Measurements from ENCODE around the gene C10orf90. TPM values are rescaled to one million over a fixed set of nuclear protein-coding genes. Genes with fewer than 3 reads are reported as not detected.

C10orf90 gene
- 0.40 TPM for polyA plus RNA-seq (2013, experiment 1 of 2; ENCODE audit: insufficient read length)
- polyA plus RNA-seq (2013, experiment 2 of 2; ENCODE audit: insufficient read length): 0.30 TPM

DNA sequence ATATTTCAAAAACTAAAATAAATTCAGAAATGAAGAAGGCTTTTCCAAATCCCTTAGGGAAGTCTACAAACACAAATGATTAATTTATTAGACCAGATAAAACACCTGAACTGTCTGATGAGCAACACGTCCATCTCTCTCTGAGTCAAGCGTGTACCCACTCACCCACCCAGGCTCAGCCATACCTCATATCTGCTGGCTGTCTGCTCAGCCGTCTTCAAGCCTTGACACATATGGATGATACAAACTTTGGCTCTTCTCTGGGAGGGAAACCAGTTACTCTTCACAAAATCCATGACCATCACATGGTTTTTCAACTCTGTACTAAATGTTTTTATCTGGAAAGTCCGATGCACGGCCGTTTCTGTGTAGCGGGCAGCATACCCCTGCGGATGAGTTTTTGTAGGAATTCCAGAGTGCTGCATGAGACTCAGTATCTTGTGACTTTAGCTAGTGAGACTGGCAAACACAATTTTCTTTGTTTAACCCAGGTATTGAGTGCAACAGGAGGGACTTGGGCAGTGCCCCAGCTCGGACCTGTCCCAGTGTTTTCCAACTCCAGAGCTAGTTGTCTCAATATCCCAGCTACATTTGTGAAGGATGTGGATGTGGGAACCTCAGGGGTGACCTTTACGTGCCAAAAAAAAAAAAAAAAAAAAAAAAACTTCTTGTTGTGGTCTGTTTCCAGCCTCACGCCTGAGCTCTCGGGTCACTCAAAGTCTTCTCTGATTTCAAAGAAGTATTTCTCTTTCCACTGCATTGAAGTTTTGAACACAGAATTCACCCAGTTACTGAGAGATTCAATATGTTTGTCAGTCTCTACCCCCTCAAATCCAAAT, at the start of gene C10orf90:
C10orf90 (minus strand) TSS at position 638 of the 839 bp plus-strand sequence; CDS start at position 425, 213 bp downstream.
- no peak for DNase-seq

- DNase-seq: no peak
These were observed 45.9 kb upstream of the C10orf90 start for GRCh38 chr10:126716366-126716765.

DNA sequence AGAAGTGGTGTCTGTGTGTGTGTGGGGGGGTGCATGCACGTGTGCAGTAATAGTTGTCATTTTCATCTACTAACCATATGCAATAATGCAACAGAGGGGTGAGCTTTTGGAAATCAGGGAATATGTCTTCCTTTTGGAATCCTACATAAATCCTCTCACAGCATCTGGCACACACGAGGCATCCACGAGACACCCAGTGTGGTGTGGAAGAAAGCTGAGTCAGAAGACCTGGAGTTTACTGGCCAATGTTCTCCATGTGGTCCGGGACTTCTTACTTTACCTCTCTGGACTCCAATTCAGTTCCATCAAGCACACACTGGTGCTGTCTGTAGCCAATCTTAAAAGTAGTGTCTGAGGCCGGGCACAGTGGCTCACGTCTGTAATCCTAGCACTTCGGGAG, 43.1 kb upstream of the C10orf90 start:
- no peak for DNase-seq

GRCh38 chr10:126712681-126713080, 42.2 kb upstream of the C10orf90 start:
- DNase-seq: no peak

- DNase-seq: no peak
These were observed 35.6 kb upstream of the C10orf90 start for GRCh38 chr10:126705951-126706565.

- no peak for DNase-seq
These were observed 34.6 kb upstream of the C10orf90 start for GRCh38 chr10:126705131-126705530.

DNA sequence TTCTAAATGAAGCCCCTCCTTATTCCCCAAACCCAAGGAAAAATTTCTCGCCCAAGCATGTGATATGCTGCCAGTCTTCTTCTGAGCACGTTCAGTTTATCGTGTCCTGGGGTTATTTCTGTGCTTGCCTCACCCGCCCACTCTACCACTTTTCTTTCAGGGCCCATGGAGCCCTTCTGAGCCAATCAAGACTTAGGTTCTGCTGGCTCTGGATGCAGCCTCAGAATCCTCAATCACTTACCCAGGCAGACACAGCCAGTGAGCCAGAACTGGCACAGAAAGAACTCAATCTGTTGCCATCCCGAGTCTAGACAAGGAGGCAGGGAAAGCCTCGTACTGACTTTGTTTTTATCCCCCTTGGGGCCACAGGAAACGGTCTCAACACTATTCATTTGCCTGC, 34.2 kb upstream of the C10orf90 start:
- DNase-seq: no peak

- peak; percentile 20 for DNase-seq
These were observed 31.7 kb upstream of the C10orf90 start for GRCh38 chr10:126702181-126702580.

GRCh38 chr10:126701526-126701925, 31.0 kb upstream of the C10orf90 start:
- DNase-seq: no peak

DNA sequence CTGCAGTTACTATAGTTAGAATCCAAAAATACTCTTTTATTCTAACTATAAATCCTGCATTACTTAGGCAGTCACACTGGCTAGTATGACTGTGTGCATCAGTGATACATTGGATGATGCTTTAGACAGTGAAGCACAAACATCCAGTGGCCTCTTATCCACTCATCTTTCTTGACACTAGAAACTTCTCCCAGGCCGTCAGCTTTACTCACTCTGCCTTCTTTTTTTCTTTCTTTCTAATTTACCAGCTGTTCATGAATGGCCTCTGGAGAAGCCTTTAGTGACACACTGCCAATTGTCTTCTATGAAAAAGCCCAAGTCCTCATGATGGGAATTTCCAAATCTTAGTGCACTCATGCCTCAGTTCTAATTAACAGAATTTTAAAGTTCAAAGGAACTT, 26.2 kb upstream of the C10orf90 start:
- DNase-seq: no peak

DNA sequence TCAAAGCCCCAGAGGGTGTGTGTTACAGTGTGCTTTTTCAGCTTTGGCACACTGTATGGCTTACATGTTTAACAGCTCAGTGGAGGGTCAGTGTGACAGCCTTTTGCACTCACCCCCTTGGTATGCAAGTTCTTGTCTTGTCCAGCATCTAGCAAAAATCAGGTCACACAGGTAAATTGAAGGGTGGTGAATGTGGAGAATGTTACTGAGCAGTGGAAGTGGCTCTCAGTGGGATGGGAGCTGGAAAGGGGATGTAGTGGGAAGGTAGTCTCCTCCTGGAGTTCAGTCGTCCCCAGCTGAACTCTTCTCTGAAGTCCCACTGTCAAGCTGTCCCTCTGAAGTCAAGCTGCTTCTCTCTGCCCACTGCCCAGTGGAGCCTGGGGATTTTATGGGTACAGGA, 21.0 kb upstream of the C10orf90 start:
- DNase-seq: no peak

- DNase-seq: no peak
These were observed 20.0 kb upstream of the C10orf90 start for GRCh38 chr10:126690534-126690933.

- no peak for DNase-seq
These were observed 19.0 kb upstream of the C10orf90 start for GRCh38 chr10:126689461-126689994.

GRCh38 chr10:126687121-126687606, 16.7 kb upstream of the C10orf90 start:
- no peak for DNase-seq

- no peak for DNase-seq
These were observed 16.2 kb upstream of the C10orf90 start for GRCh38 chr10:126686719-126687118.

GRCh38 chr10:126686268-126686667, 15.8 kb upstream of the C10orf90 start:
- no peak for DNase-seq

GRCh38 chr10:126685756-126686155, 15.3 kb upstream of the C10orf90 start:
- DNase-seq: no peak

DNA sequence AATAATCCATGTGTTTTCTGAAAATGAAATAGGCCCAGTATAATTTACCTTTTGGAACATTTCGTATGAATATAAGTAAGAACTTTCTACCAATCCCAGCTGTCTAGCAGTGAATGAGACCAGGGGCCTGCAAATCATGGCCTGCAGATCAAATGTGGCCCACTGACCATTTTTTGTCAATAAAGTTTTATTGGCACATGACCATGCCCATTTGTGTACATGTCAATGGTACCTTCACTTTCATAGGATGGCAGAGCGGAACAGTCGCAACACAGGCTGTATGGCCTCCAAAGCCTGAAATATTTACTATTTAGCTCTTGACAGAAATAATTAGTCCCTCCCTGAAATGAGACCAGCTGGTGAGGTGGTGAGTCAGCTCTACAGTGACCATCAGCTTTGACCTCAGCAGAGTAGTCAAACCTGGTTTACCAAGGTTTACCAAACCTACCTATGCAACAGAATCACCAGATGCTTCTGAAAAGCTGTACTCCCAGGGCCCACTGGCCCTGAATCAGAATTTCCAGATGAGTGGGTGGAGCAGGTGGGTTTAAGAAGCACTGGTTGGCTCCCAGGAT, 13.8 kb upstream of the C10orf90 start:
- no peak for DNase-seq

DNA sequence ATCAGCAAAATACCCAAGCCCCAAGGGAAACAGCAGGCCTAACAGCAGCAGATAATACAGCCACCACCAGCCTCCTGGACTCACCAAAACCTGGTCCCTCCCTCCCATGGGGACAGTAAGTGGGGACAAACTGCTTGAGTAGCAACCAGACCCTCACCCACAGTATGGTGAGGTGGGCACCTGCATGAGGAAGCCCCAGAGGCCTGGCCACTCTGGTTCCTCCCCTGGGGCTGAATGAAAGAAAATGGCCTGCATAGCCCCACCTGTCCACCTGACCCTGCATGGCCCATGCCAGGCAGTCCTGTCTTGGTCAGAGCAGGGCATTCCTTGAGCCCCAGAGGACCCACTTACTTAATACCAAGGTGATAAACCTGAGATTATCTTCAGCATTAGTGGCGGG, 13.0 kb upstream of the C10orf90 start:
- no peak for DNase-seq

DNA sequence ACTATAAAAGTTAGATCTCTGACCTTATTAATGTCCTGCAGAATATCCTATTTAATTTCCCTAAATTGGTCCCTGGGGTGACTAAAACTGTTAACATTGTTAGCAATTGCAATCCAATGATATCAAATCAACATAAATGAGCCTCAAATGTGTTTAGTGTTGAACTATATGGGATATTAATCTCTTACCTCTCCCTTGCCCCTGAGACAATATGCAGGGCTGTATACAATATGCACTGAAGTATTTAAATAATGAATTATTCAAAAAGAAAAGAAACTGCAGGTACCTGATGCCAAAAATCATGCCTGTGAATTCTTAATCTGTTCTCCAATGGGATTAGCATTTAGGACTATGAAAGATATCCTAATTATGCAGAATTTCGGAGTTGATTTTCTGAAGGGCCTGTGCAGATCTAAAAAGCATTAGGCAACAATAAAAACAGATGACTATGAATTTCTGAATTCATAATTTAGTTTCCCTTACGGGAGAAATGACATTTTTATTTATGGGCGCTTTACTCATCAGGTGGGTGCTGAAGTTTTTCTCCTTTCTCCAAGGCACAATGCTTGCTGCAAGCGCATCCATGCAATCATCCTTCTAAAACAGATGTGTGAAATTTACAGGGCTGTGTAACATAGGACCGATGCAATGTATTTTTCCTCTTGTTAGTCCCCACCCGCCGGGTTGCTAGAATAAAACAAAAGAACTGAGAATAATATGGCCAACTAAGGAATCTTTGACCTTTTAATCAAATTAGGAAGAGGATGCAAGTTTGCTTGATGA, 5.4 kb upstream of the C10orf90 start:
- no peak for DNase-seq

DNA sequence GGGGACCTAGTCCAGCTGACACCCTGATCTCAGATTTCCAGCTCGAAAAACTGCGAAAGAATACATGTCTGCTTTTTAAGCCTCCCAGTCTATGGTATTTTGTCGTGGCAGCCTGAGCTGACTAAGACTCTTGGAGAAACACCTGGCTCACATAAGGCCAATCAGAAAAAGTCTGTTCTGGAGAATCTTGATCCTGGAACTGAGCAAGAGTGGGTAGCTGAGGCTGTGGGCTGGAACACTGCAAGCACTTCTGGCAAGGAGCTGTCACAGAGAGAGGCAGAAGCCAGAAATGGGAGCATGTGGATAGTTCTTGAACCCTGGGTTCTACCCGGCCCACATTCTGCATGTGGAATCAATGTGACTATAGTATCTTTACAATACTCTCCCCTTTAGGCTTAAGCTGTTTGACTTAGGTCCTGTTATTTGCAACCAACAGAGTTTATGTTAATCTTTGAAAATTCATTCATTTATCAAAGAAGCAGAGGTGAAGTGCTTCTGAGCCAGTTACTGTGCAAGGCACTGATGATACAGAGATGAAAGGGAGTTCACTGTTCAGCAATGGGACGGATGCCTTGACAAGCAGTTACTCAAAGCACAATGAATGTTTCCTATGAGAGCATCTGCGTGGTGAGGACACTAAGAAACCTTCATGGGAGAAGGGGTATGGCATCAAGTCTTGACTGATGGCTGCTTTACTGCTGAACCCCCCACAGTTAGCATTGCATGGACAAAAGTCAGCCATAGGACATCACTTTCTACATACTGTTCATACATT, 4.4 kb upstream of the C10orf90 start:
- no peak for DNase-seq

DNA sequence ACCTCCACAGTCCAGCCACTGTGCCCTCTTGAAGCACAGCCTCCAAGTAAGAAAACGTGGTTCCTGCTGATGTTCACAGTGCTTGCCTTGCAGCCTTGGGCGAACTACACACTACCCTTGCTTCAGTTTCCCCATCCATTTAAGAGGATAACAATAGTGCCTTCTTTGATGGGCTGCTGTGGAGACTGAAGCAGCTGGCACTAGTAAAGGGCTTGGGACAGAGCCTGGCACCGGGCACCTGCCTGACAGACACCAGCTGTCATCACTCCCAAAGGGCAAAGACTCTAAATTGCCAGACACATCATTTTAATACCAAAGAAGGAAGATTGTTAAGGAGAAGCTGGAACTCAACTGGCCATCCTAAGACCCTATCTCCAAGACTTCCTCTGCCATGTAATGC, 3.1 kb upstream of the C10orf90 start:
- no peak for DNase-seq
